HG02678 (cell line): ENCODE measurements around the gene GRN.
"Not testable (repeated sequence)": the region's sequence is repeated elsewhere in the genome, so short reads cannot be mapped to it uniquely, and the experiment has no call there.

ENCODE experiments used
- ATAC-seq: cut with Tn5 transposase; IDR thresholded peaks from one replicate; pipeline ENCODE4 v1.9.1; 2021; ENCODE audit warnings: mild to moderate bottlenecking, moderate library complexity; ENCODE audit not compliant: unreplicated experiment

The GRN gene

GRCh38 chr17:44346064-44346844 lies 1.2 kb downstream of the GRN start:
- no peak for ATAC-seq

- ATAC-seq, result not testable (repeated sequence)
Measured at GRCh38 chr17:44347206-44348055, 2.3 kb downstream of the GRN start.

DNA sequence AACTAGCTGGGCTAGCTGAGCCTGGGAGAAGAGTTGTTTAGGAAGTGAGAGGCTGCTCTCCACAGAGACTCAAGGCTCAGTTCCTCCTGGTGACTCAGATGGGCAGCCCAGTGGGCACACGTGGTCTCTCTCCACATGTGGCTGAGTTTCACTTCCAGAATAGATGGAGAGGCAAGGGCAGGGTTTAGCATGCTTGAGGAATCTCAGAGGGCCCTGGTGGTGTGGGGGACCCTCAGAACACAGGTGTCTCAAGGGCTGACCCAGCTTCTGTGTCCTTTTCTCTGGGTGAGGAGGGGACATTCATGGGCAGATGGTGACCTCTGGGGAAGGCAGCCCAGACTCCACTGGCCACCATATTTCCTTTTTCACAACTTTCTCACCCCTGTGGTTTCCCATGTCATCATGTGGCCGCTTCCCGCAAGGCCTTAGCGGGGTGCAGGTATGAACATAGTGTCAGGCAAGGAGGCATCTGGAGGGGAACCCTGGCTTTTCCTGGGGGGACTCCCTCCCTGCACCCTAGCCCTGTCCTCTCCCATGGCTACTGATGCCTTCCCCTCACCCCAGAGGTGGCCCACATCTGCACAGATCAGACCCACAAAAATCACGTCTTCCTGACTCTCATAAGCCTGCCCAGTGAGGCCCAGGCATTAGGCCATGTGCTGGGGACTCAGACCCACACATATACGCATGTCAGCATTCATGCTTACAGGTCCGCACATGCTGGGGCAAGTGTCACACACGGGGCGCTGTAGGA lies 3.3 kb downstream of the GRN start:
- peak; percentile 48 for ATAC-seq

DNA sequence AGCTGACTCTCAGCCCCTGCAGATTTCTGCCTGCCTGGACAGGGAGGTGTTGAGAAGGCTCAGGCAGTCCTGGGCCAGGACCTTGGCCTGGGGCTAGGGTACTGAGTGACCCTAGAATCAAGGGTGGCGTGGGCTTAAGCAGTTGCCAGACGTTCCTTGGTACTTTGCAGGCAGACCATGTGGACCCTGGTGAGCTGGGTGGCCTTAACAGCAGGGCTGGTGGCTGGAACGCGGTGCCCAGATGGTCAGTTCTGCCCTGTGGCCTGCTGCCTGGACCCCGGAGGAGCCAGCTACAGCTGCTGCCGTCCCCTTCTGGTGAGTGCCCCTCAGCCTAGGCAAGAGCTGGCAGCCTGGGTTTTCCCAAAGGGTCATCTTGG lies 3.9 kb downstream of the GRN start:
- no peak for ATAC-seq

DNA sequence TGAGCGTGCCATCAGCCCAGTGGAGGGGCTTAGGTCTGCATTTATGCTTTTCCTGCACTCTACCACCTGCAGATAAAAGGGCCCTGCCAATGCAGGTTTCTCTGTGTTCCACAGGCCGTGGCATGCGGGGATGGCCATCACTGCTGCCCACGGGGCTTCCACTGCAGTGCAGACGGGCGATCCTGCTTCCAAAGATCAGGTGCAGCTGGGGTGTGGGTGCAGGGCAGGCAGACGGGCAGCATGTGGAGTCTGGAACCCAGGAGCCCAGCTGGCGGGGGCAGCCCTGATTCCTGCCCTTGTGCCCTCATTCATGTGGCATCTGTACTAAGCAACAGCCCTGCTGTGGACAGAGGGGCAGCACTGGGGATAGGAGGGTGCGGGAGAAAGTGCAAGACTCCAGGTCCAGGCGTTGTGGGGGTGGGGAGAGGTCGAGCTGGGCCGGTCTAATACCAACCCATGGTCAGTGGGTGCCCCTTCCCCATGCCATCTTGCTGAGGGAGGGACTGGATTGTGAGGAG lies 4.5 kb downstream of the GRN start:
- ATAC-seq, result no peak

- no peak for ATAC-seq
Measured at GRCh38 chr17:44350733-44351226, 5.7 kb downstream of the GRN start.

DNA sequence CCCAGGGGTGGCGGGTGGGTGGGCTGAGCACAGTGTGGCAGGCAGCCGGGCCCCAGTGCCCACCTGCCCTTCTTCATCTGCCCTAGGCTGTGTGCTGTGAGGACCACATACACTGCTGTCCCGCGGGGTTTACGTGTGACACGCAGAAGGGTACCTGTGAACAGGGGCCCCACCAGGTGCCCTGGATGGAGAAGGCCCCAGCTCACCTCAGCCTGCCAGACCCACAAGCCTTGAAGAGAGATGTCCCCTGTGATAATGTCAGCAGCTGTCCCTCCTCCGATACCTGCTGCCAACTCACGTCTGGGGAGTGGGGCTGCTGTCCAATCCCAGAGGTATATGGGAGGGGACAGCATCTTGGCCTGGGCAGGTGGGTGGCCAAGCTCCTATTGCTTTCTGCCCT lies 6.4 kb downstream of the GRN start:
- no peak for ATAC-seq

DNA sequence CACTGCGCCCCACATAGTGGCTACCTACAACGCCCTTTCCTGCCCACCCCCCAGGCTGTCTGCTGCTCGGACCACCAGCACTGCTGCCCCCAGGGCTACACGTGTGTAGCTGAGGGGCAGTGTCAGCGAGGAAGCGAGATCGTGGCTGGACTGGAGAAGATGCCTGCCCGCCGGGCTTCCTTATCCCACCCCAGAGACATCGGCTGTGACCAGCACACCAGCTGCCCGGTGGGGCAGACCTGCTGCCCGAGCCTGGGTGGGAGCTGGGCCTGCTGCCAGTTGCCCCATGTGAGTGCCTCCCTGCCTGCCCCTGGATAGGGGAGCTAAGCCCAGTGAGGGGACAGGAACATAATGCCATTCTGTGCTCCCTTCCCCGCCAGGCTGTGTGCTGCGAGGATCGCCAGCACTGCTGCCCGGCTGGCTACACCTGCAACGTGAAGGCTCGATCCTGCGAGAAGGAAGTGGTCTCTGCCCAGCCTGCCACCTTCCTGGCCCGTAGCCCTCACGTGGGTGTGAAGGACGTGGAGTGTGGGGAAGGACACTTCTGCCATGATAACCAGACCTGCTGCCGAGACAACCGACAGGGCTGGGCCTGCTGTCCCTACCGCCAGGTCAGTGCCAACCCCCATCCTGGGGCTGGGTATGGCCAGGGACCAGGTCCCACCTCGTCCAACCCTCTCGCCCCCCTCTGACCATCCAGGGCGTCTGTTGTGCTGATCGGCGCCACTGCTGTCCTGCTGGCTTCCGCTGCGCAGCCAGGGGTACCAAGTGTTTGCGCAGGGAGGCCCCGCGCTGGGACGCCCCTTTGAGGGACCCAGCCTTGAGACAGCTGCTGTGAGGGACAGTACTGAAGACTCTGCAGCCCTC lies 7.1 kb downstream of the GRN start:
- no peak for ATAC-seq

GRCh38 chr17:44352828-44353671 lies 7.9 kb downstream of the GRN start:
- ATAC-seq, result no peak

GRCh38 chr17:44353672-44354331 lies 8.7 kb downstream of the GRN start:
- no peak for ATAC-seq

DNA sequence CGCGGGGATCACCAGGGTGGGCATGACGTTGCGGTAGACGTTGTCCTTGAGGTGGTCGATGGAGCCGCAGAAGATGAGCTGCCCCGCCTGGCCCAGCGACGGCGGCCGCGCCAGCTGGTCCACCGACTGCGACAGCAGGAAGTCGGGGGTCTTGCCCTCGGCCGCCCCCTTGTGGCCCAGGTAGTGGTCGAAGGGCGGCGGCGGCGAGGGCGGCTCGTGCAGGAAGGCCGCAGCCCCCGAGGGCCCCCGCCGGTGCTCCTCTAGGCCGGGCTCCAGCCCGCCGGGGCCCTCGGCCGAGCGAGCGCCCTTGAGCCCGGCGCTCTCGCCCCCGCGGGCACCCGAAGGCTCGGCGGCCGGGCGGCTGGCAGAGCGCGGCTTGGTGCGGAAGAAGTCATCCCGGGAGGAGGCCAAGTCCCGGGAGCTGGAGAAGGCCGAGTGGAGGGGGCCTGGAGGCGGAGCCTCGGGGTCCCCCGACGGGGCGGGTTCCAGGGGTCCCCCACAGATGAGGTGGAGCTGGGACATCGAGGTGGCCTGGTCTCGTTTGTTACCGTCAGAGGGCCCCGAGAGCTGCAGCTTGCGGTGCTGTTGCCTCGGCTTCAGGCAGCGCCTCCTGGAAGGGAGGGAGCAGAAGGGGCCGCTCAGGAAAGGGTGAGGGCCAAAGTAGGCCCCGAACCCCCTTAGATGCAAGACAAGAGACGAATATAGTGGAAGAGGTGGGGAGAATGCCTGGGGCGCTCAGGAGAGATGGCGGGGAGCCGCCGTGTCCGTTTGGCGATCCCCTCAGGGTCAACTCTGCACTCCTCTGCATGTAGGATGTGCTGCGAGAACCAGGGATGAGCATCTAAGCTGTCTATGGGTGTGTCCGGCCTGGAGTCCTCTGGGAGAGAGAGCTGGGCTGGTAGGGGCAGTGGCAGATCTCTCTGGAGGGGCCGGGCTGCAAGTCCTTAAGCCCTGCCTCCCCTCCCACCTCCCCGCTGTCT lies 9.8 kb downstream of the GRN start:
- no peak for ATAC-seq

DNA sequence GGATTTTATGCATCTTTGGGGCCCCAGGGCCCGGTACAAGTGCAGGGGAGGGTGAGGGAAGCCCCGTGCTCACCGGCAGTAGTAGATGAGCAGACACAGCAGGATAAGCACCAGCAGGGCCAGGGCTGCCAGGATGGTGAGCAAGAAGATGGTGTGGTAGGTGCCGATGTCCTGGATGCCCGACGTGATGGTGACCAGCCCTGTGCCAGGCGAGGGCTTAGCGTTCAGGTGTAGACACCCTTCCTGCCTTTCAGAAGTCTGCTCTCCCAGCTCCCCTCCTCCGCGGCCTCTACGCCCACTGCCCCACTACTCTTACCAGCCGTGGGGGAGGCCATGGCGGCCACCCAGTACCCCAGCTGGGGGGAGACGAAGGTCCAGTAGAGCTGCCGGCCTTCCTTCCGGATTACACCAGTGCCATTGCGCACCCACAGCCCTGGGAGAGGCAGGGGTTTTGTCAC lies 10.6 kb downstream of the GRN start:
- no peak for ATAC-seq

GRCh38 chr17:44356241-44356640 lies 11.1 kb downstream of the GRN start:
- ATAC-seq, result no peak

DNA sequence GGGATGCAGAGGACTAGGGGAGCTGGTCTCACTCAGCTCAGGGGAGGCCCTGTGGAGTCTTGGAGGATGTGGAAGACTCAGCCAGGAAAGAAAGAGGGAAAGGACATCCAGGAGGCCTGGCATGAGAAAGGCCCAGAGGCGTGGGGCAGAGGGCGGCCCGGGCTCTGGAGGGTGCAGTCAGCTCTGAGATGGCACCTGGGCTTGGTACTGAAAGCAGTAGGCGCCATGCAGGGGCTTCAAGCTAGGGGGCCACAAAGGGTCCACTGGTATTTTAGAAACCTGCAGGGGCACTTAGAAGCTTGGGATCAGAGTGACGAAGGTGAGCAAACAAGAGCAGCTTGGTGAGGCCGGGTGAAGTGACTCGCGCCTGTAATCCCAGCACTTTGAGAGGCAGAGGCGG lies 13.0 kb downstream of the GRN start:
- no peak for ATAC-seq

DNA sequence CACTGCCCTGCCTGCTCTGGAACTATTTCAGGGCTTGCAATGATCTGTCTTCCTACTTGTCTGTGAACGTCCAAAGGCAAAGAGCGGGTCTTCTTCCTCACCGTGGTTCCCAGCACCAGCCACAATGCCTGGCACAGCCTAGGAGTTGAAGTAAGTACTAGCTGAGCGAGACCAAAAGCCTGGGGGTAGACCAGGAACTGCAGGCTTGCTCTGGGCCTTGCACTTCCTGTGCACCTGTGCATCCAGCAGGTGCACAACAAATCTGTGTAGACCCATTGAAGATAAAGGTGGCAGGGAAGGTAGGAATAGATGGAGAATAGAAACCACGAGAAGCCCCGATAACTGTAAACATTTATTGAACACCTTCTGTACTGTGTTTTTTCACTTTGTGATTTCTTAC lies 13.9 kb downstream of the GRN start:
- no peak for ATAC-seq

- ATAC-seq, result no peak
Measured at GRCh38 chr17:44359458-44360143, 14.5 kb downstream of the GRN start.

- ATAC-seq, result no peak
Measured at GRCh38 chr17:44360144-44360533, 15.0 kb downstream of the GRN start.
